ENCODE results near the gene TXNDC12.

DNA sequence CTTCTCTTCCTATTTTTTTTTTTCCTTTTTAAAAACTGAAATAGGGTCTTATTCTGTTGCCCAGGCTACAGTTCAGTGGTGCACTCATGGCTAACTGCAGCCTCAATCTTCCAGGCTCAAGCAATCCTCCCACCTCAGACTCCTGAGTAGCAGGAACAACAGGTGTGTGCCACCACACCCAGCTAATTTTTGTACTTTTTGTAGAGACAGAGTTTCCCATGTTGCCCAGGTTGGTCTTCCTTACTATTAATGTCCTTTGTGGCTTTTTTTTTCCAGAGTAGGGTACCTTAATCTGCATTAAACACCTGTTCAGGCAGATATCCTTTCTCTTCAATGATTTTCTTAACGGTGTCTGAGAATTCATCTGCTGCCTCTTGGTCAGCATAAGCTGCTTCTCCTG is 17.1 kb downstream of the TXNDC12 start:
- TF ChIP-seq, protein P1, sequence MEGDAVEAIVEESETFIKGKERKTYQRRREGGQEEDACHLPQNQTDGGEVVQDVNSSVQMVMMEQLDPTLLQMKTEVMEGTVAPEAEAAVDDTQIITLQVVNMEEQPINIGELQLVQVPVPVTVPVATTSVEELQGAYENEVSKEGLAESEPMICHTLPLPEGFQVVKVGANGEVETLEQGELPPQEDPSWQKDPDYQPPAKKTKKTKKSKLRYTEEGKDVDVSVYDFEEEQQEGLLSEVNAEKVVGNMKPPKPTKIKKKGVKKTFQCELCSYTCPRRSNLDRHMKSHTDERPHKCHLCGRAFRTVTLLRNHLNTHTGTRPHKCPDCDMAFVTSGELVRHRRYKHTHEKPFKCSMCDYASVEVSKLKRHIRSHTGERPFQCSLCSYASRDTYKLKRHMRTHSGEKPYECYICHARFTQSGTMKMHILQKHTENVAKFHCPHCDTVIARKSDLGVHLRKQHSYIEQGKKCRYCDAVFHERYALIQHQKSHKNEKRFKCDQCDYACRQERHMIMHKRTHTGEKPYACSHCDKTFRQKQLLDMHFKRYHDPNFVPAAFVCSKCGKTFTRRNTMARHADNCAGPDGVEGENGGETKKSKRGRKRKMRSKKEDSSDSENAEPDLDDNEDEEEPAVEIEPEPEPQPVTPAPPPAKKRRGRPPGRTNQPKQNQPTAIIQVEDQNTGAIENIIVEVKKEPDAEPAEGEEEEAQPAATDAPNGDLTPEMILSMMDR (IDR thresholded peaks at IDR 0.05), result no peak
- TF ChIP-seq, protein P2, sequence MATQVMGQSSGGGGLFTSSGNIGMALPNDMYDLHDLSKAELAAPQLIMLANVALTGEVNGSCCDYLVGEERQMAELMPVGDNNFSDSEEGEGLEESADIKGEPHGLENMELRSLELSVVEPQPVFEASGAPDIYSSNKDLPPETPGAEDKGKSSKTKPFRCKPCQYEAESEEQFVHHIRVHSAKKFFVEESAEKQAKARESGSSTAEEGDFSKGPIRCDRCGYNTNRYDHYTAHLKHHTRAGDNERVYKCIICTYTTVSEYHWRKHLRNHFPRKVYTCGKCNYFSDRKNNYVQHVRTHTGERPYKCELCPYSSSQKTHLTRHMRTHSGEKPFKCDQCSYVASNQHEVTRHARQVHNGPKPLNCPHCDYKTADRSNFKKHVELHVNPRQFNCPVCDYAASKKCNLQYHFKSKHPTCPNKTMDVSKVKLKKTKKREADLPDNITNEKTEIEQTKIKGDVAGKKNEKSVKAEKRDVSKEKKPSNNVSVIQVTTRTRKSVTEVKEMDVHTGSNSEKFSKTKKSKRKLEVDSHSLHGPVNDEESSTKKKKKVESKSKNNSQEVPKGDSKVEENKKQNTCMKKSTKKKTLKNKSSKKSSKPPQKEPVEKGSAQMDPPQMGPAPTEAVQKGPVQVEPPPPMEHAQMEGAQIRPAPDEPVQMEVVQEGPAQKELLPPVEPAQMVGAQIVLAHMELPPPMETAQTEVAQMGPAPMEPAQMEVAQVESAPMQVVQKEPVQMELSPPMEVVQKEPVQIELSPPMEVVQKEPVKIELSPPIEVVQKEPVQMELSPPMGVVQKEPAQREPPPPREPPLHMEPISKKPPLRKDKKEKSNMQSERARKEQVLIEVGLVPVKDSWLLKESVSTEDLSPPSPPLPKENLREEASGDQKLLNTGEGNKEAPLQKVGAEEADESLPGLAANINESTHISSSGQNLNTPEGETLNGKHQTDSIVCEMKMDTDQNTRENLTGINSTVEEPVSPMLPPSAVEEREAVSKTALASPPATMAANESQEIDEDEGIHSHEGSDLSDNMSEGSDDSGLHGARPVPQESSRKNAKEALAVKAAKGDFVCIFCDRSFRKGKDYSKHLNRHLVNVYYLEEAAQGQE (IDR thresholded peaks at IDR 0.05; ENCODE audit: insufficient read depth in 1 of 2, low read depth in 2 of 2, low read length in 1 of 2), result no peak
- TF ChIP-seq POLR2AphosphoS5 (IDR thresholded peaks at IDR 0.05; ENCODE audit: low read depth, low read length) (no peak), SIN3A (IDR thresholded peaks at IDR 0.05; ENCODE audit: borderline replicate concordance, insufficient read depth, low read depth, low read length) (no peak)
